HFFc6 (cell line): ENCODE data around the gene ZBP1. TPM values are rescaled to one million over a fixed set of nuclear protein-coding genes. Genes with fewer than 3 reads are reported as not detected.

Source experiments
- DNase-seq: peaks from one replicate; pipeline ENCODE4 v3.0.0-alpha.2; 2018
- H3K27ac Mint-ChIP-seq: 2 replicates; pipeline ENCODE4 v1.8.0; 2020; ENCODE audit warnings: mild to moderate bottlenecking, mixed read lengths
- H3K27me3 Mint-ChIP-seq: 2 replicates; pipeline ENCODE4 v1.8.0; 2021; ENCODE audit warnings: mild to moderate bottlenecking, moderate library complexity, mixed read lengths; ENCODE audit not compliant: insufficient read depth
- H3K36me3 Mint-ChIP-seq: 2 replicates; pipeline ENCODE4 v1.8.0; 2021; ENCODE audit warnings: low read depth, mixed read lengths
- H3K4me1 Mint-ChIP-seq: 2 replicates; pipeline ENCODE4 v1.8.0; 2020; ENCODE audit warnings: low read depth, mixed read lengths
- H3K4me3 Mint-ChIP-seq: 2 replicates; pipeline ENCODE4 v1.8.0; 2020; ENCODE audit warnings: mild to moderate bottlenecking, moderate library complexity, mixed read lengths
- H3K9me3 Mint-ChIP-seq: 2 replicates; pipeline ENCODE4 v1.8.0; 2020; ENCODE audit warnings: mild to moderate bottlenecking, mixed read lengths
- CTCF ChIP-seq: fragments of 200-600 bp; sonication (generic); IDR thresholded peaks from 2 replicates; pipeline ENCODE4 v1.5.0; 2021; ENCODE audit warnings: antibody characterized with exemption, mild to moderate bottlenecking
- total RNA-seq, 6 experiments: library from RNA; stranded (reverse); fragmentation: NEBNext Ultra II Directional; extraction: Animal tissue kit (Norgen Biotek cat#: 25700); gene quantifications; 2 replicates in 1 of 6; 3 replicates in 5 of 6; pipeline ENCODE4 v1.2.3, GENCODE V29; 2021

Gene ZBP1
- total RNA-seq, 6 experiments from 2014 or later = not detected

- DNase-seq = no peak
- Mint-ChIP-seq H3K27ac (no peak overlapping the region), H3K4me3 (no peak overlapping the region), H3K9me3 (no peaks in the 10 kb centered on the region; the same call in 1 of the 2 replicates), H3K36me3 (no peaks in the 10 kb centered on the region), H3K4me1 (no peaks in the 10 kb centered on the region), H3K27me3 (peaks cover 2% of the 10 kb centered on the region)
- no peak for TF ChIP-seq CTCF
These were observed 29.4 kb upstream of the ZBP1 start for GRCh38 chr20:57649617-57650015.

- H3K9me3 Mint-ChIP-seq = peaks cover 2% of the 10 kb centered on the region; the same call in 1 of the 2 replicates
- H3K27me3 Mint-ChIP-seq = peaks cover 2% of the 10 kb centered on the region
- H3K27ac Mint-ChIP-seq = no peak overlapping the region
- DNase-seq = no peak
- TF ChIP-seq CTCF = no peak
- no peaks in the 10 kb centered on the region for H3K36me3 Mint-ChIP-seq
- no peaks in the 10 kb centered on the region for H3K4me1 Mint-ChIP-seq
- no peak overlapping the region for H3K4me3 Mint-ChIP-seq
These were observed 28.8 kb upstream of the ZBP1 start for GRCh38 chr20:57648878-57649616.

GRCh38 chr20:57647933-57648785 lies 27.9 kb upstream of the ZBP1 start:
- H3K4me3 Mint-ChIP-seq = no peak overlapping the region
- H3K27ac Mint-ChIP-seq = no peak overlapping the region
- TF ChIP-seq CTCF = no peak
- H3K4me1 Mint-ChIP-seq = no peaks in the 10 kb centered on the region
- peaks cover 4% of the 10 kb centered on the region for H3K27me3 Mint-ChIP-seq
- no peak for DNase-seq
- H3K36me3 Mint-ChIP-seq = no peaks in the 10 kb centered on the region
- peaks cover 4% of the 10 kb centered on the region; the same call in 1 of the 2 replicates for H3K9me3 Mint-ChIP-seq

DNA sequence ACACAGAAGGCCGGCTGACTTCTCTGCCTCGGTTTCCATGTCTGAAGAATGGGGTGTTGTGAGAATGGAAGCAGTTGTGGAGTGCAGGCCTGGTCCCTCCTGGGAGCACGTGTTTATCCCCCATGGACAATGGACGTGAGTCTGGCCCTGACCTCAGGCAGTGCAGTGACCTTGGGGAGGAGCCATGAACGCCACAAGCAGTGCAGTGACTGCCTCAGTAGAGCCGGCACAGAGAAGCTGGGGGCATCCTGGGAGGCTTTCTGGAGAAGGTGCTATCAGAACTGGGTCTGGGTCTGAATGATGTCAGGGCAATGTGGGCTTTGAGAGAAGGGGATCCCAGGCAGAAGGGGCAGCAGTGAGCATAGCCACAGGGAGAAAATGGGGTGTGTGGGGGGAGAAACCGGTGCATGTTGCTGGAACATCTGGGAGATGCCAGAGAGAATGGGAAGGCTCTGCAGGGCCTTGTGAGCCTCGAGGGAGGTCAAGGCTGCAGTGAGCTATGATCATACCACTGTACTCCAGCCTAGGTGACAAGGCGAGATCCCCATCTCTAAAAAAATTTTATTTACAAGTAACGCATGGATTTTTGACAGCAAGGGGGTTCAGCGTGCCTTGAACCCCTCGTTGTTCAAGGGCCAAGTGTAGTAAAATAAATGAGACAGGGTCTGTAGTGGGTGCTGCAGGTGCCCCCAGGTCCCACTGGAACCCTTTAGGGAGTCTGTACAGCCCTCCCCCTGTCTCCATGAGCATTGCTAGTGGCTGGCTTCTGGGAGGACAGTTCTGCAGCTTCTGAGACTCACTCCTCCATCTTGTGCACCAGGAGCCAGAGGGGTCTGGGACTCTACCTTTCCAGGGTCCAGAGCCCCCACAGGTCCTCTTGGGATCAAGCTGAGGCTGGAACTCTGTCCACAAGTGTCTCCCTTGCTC lies 27.0 kb upstream of the ZBP1 start:
- no peak for TF ChIP-seq CTCF
- H3K4me1 Mint-ChIP-seq = no peaks in the 10 kb centered on the region
- no peaks in the 10 kb centered on the region for H3K36me3 Mint-ChIP-seq
- peaks cover 4% of the 10 kb centered on the region; the same call in 1 of the 2 replicates for H3K9me3 Mint-ChIP-seq
- H3K4me3 Mint-ChIP-seq = no peak overlapping the region
- H3K27ac Mint-ChIP-seq = no peak overlapping the region
- DNase-seq = no peak
- peaks cover 4% of the 10 kb centered on the region for H3K27me3 Mint-ChIP-seq

DNA sequence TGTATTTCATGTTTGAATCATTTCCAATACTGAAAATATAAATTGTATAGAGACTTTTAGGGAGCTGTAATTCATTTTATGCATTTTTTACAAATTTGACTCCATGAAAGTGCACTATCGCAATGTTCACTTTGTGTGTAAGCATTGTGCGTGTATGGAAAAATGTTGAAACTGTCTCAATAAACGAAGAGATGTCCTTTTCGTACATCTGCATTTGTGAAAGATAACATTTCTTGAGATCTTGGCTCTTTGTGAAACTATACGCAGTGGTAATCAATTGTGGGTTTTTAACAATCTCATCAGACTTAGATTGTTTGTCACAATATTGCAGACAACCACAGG lies 18.6 kb upstream of the ZBP1 start:
- no peak overlapping the region for H3K27ac Mint-ChIP-seq
- H3K9me3 Mint-ChIP-seq = peaks cover 8% of the 10 kb centered on the region; the same call in 1 of the 2 replicates
- DNase-seq = no peak
- H3K4me1 Mint-ChIP-seq = no peaks in the 10 kb centered on the region
- TF ChIP-seq CTCF = no peak
- H3K4me3 Mint-ChIP-seq = no peak overlapping the region
- peaks cover 20% of the 10 kb centered on the region for H3K27me3 Mint-ChIP-seq
- H3K36me3 Mint-ChIP-seq = peaks cover 5% of the 10 kb centered on the region; the same call in 1 of the 2 replicates
